ENCODE measurements around the gene NAV2. TPM values are rescaled to one million over a fixed set of nuclear protein-coding genes. Genes with fewer than 3 reads are reported as not detected.

The NAV2 gene
- total and polyA plus RNA-seq, 11 donors = 7.6 to 46.5 (median 20.2) TPM

DNA sequence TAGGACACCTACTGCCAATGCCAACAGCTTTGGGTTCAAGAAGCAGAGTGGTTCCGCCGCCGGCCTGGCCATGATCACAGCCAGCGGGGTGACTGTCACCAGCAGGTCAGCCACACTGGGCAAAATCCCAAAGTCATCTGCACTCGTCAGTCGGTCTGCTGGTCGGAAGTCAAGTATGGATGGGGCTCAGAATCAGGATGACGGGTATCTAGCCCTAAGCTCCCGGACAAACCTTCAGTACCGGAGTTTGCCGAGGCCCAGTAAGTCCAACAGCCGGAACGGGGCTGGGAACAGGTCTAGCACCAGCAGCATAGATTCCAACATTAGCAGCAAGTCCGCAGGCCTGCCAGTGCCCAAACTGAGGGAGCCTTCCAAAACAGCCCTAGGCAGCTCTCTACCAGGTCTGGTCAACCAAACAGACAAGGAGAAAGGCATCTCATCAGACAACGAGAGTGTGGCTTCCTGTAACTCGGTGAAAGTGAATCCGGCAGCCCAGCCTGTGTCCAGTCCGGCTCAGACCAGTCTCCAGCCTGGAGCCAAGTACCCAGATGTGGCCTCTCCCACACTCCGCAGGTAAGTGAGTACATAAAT is 332.6 kb downstream of the NAV2 start:
- Histone ChIP-seq H3K9me3 (no peaks in the 10 kb centered on the region), H3K4me3 (peak overlapping the region in 9 of 12 donors; percentile 37 to 65 (median 48)), H3K36me3 (peaks cover 0 to 43% (median 21%) of the 10 kb centered on the region in 9 donors), H3K27ac (peak overlapping the region; percentile 24 to 95 (median 64)), H3K4me1 (peaks cover 0 to 53% (median 20%) of the 10 kb centered on the region in 12 donors), H3K27me3 (no peaks in the 10 kb centered on the region)
- DNase-seq (peak; percentile 68 to 84 (median 78)), ATAC-seq (peak; percentile 53 to 78 (median 74))
- WGBS, 4 donors = 45 to 72% (median 57%) methylated on average over 14 to 19 of the region's 19 CpGs
- intact Hi-C loops (cut with DNase I) = loop anchor here in 5 of 10 donors (5.0 to 10.0 kb wide), 4 partner anchors 43 to 93 kb away; no protein-coding TSS in a partner anchor
- TF ChIP-seq, protein P1, sequence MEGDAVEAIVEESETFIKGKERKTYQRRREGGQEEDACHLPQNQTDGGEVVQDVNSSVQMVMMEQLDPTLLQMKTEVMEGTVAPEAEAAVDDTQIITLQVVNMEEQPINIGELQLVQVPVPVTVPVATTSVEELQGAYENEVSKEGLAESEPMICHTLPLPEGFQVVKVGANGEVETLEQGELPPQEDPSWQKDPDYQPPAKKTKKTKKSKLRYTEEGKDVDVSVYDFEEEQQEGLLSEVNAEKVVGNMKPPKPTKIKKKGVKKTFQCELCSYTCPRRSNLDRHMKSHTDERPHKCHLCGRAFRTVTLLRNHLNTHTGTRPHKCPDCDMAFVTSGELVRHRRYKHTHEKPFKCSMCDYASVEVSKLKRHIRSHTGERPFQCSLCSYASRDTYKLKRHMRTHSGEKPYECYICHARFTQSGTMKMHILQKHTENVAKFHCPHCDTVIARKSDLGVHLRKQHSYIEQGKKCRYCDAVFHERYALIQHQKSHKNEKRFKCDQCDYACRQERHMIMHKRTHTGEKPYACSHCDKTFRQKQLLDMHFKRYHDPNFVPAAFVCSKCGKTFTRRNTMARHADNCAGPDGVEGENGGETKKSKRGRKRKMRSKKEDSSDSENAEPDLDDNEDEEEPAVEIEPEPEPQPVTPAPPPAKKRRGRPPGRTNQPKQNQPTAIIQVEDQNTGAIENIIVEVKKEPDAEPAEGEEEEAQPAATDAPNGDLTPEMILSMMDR (IDR thresholded peaks at IDR 0.05) = no peak
- no peak for TF ChIP-seq POLR2A (IDR thresholded peaks at IDR 0.05)

- no peaks in the 10 kb centered on the region for H3K27me3 ChIP-seq
- H3K36me3 ChIP-seq = peaks cover 0 to 36% (median 25%) of the 10 kb centered on the region in 9 donors
- intact Hi-C loops (cut with DNase I) = loop anchor here in 5 of 10 donors (5.0 to 10.0 kb wide), 4 partner anchors 44 to 94 kb away; no protein-coding TSS in a partner anchor
- no peak for ATAC-seq
- no peaks in the 10 kb centered on the region for H3K9me3 ChIP-seq
- no peak for TF ChIP-seq POLR2A (IDR thresholded peaks at IDR 0.05)
- TF ChIP-seq, protein P1 (IDR thresholded peaks at IDR 0.05) = no peak
- peak overlapping the region in 10 of 12 donors; percentile 9 to 96 (median 90) for H3K27ac ChIP-seq
- WGBS, 4 donors = 52 to 64% (median 57%) methylated on average over 3 of the region's 3 CpGs
- peak overlapping the region in 9 of 12 donors; percentile 37 to 65 (median 52) for H3K4me3 ChIP-seq
- no peak for DNase-seq
- H3K4me1 ChIP-seq = peaks cover 0 to 61% (median 21%) of the 10 kb centered on the region in 12 donors
These were observed 333.8 kb downstream of the NAV2 start for GRCh38 chr11:20046416-20046815.

- ATAC-seq (no peak), DNase-seq (no peak)
- Histone ChIP-seq H3K36me3 (peaks cover 0 to 36% (median 25%) of the 10 kb centered on the region in 9 donors), H3K4me1 (peaks cover 0 to 61% (median 19%) of the 10 kb centered on the region in 12 donors), H3K9me3 (no peaks in the 10 kb centered on the region), H3K27me3 (no peaks in the 10 kb centered on the region), H3K27ac (peak overlapping the region; percentile 69 to 96 (median 88)), H3K4me3 (peak overlapping the region; percentile 7 to 65 (median 48))
- WGBS, 4 donors = 47 to 59% (median 55%) methylated on average over 4 of the region's 4 CpGs
- intact Hi-C loops (cut with DNase I) = loop anchor here in 5 of 10 donors (5.0 to 10.0 kb wide), 4 partner anchors 45 to 95 kb away; no protein-coding TSS in a partner anchor
- no peak for TF ChIP-seq POLR2A (IDR thresholded peaks at IDR 0.05)
- TF ChIP-seq, protein P1 (IDR thresholded peaks at IDR 0.05) = no peak
These were observed 334.6 kb downstream of the NAV2 start for GRCh38 chr11:20047006-20047768.

GRCh38 chr11:20047769-20048154 is 335.1 kb downstream of the NAV2 start:
- peaks cover 0 to 36% (median 25%) of the 10 kb centered on the region in 9 donors for H3K36me3 ChIP-seq
- intact Hi-C loops (cut with DNase I) = loop anchor here in 5 of 10 donors (5.0 to 10.0 kb wide), 4 partner anchors 45 to 95 kb away; no protein-coding TSS in a partner anchor
- H3K4me1 ChIP-seq = peaks cover 0 to 57% (median 15%) of the 10 kb centered on the region in 12 donors
- H3K9me3 ChIP-seq = no peaks in the 10 kb centered on the region
- H3K4me3 ChIP-seq = peak overlapping the region; percentile 7 to 65 (median 48)
- TF ChIP-seq, protein P1 (IDR thresholded peaks at IDR 0.05) = no peak
- no peak for TF ChIP-seq POLR2A (IDR thresholded peaks at IDR 0.05)
- H3K27me3 ChIP-seq = no peaks in the 10 kb centered on the region
- DNase-seq = no peak
- H3K27ac ChIP-seq = peak overlapping the region; percentile 69 to 96 (median 88)
- no peak for ATAC-seq
- WGBS, 4 donors = 46 to 69% (median 56%) methylated on average over 2 of the region's 2 CpGs
